ENCODE measurements around the gene CATSPER4.

DNA sequence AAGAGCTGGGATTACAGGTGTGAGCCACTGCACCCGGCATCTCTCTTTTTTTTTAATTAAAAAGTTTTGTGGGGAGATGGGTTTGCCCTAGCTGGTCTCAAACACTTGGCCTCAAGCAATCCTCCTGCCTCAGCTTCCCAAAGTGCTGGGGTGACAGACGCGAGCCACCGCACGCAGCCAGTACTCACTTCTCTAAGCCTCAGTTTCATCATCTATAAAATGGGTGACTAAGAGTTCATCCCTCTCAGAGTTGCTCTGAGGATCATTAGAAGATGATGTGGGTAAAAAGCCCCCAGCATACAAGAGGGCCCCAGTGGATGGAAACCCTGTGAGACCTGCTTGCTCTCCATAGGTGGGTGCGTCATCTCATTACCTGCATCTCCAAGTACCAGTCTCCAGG lies 2.5 kb upstream of the CATSPER4 start:
- TF ChIP-seq, protein P1, sequence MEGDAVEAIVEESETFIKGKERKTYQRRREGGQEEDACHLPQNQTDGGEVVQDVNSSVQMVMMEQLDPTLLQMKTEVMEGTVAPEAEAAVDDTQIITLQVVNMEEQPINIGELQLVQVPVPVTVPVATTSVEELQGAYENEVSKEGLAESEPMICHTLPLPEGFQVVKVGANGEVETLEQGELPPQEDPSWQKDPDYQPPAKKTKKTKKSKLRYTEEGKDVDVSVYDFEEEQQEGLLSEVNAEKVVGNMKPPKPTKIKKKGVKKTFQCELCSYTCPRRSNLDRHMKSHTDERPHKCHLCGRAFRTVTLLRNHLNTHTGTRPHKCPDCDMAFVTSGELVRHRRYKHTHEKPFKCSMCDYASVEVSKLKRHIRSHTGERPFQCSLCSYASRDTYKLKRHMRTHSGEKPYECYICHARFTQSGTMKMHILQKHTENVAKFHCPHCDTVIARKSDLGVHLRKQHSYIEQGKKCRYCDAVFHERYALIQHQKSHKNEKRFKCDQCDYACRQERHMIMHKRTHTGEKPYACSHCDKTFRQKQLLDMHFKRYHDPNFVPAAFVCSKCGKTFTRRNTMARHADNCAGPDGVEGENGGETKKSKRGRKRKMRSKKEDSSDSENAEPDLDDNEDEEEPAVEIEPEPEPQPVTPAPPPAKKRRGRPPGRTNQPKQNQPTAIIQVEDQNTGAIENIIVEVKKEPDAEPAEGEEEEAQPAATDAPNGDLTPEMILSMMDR (IDR thresholded peaks at IDR 0.05), result no peak
- TF ChIP-seq EP300 (IDR thresholded peaks at IDR 0.05) (no peak), POLR2A (IDR thresholded peaks at IDR 0.05) (no peak)
